MM.1S (cell line): ENCODE measurements around the gene TMEM121B.

Experiments
- DNase-seq: peaks from one replicate; pipeline ENCODE4 v3.0.0-alpha.2; 2015
- H2AFZ ChIP-seq: fragments of 300-600 bp; sonication (generic); 2 replicates; pipeline ENCODE4 v1.6.0; 2016; ENCODE audit warnings: antibody characterized with exemption, low read length
- H3F3A ChIP-seq: fragments of 300-600 bp; sonication (generic); 2 replicates; pipeline ENCODE4 v1.6.1; 2016; ENCODE audit warnings: mild to moderate bottlenecking, antibody characterized with exemption, low read length, moderate library complexity, mixed read lengths; ENCODE audit not compliant: insufficient read depth
- H3K27ac ChIP-seq: fragments of 300-600 bp; sonication (generic); 2 replicates; pipeline ENCODE4 v1.5.1; 2016; ENCODE audit warnings: mild to moderate bottlenecking, low read length
- H3K27me3 ChIP-seq: fragments of 300-600 bp; sonication (generic); replicated peaks from 2 replicates; pipeline ENCODE4 v1.6.0; 2016; ENCODE audit warnings: low read length; ENCODE audit not compliant: insufficient read depth
- H3K36me3 ChIP-seq: fragments of 300-600 bp; sonication (generic); replicated peaks from 2 replicates; pipeline ENCODE4 v1.6.1; 2016; ENCODE audit warnings: mild to moderate bottlenecking, low read length, mixed read lengths; ENCODE audit not compliant: insufficient read depth
- H3K4me1 ChIP-seq: fragments of 300-600 bp; sonication (generic); 2 replicates; pipeline ENCODE4 v1.6.1; 2016; ENCODE audit warnings: low read length, mixed read lengths
- H3K4me2 ChIP-seq: fragments of 300-600 bp; sonication (generic); 2 replicates; pipeline ENCODE4 v1.6.0; 2016; ENCODE audit warnings: low read depth, low read length
- H3K4me3 ChIP-seq: fragments of 300-600 bp; sonication (generic); 2 replicates; pipeline ENCODE4 v1.5.1; 2016; ENCODE audit warnings: low read length, mixed read lengths
- H3K79me2 ChIP-seq: fragments of 300-600 bp; sonication (generic); 2 replicates; pipeline ENCODE4 v1.6.1; 2016; ENCODE audit warnings: mixed run types, low read length, mixed read lengths
- H3K9ac ChIP-seq: fragments of 300-600 bp; sonication (generic); 2 replicates; pipeline ENCODE4 v1.6.1; 2016; ENCODE audit warnings: low read length, mixed read lengths
- H3K9me2 ChIP-seq: fragments of 300-600 bp; sonication (generic); replicated peaks from 2 replicates; pipeline ENCODE4 v1.6.1; 2016; ENCODE audit warnings: mild to moderate bottlenecking, low read length, mixed read lengths; ENCODE audit not compliant: insufficient read depth
- H3K9me3 ChIP-seq: fragments of 300-600 bp; sonication (generic); replicated peaks from 2 replicates; pipeline ENCODE4 v1.6.1; 2016; ENCODE audit warnings: mild to moderate bottlenecking, low read length, mixed read lengths; ENCODE audit not compliant: insufficient read depth
- H4K20me1 ChIP-seq: fragments of 300-600 bp; sonication (generic); 2 replicates; pipeline ENCODE4 v1.6.1; 2016; ENCODE audit warnings: mild to moderate bottlenecking, low read length, moderate library complexity, mixed read lengths; ENCODE audit not compliant: insufficient read depth
- EZH2 ChIP-seq: fragments of 300-600 bp; sonication (generic); optimal IDR thresholded peaks from 2 replicates; pipeline ENCODE3; 2017; ENCODE audit warnings: low read depth, mild to moderate bottlenecking, antibody characterized with exemption, low read length, mixed read lengths
- EZH2phosphoT487 ChIP-seq: fragments of 300-600 bp; sonication (generic); IDR thresholded peaks from 2 replicates; pipeline ENCODE4 v1.6.1; 2018; ENCODE audit warnings: antibody characterized with exemption, low read length
- TF ChIP-seq, protein P1 (sequence below): fragments of 300-600 bp; sonication (generic); IDR thresholded peaks from 2 replicates; pipeline ENCODE4 v1.5.1; 2016; ENCODE audit warnings: antibody characterized with exemption, low read length, mixed read lengths

The TMEM121B gene

GRCh38 chr22:17138513-17138912 is 17.4 kb upstream of the TMEM121B start:
- H3K27ac ChIP-seq = no peak overlapping the region
- H3K4me2 ChIP-seq = no peak overlapping the region
- H3K36me3 ChIP-seq = no peaks in the 10 kb centered on the region
- no peaks in the 10 kb centered on the region for H3K9me3 ChIP-seq
- H3K9me2 ChIP-seq = no peaks in the 10 kb centered on the region
- no peaks in the 10 kb centered on the region for H4K20me1 ChIP-seq
- H3K4me1 ChIP-seq = no peaks in the 10 kb centered on the region
- H3K4me3 ChIP-seq = no peak overlapping the region
- no peaks in the 10 kb centered on the region for H3K79me2 ChIP-seq
- H3F3A ChIP-seq = no peaks in the 10 kb centered on the region
- no peak overlapping the region for H3K9ac ChIP-seq
- H3K27me3 ChIP-seq = no peaks in the 10 kb centered on the region
- no peak for DNase-seq
- TF ChIP-seq, protein P1, sequence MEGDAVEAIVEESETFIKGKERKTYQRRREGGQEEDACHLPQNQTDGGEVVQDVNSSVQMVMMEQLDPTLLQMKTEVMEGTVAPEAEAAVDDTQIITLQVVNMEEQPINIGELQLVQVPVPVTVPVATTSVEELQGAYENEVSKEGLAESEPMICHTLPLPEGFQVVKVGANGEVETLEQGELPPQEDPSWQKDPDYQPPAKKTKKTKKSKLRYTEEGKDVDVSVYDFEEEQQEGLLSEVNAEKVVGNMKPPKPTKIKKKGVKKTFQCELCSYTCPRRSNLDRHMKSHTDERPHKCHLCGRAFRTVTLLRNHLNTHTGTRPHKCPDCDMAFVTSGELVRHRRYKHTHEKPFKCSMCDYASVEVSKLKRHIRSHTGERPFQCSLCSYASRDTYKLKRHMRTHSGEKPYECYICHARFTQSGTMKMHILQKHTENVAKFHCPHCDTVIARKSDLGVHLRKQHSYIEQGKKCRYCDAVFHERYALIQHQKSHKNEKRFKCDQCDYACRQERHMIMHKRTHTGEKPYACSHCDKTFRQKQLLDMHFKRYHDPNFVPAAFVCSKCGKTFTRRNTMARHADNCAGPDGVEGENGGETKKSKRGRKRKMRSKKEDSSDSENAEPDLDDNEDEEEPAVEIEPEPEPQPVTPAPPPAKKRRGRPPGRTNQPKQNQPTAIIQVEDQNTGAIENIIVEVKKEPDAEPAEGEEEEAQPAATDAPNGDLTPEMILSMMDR = no peak
- no peak for TF ChIP-seq EZH2phosphoT487
- TF ChIP-seq EZH2 = no peak
- no peak overlapping the region for H2AFZ ChIP-seq

DNA sequence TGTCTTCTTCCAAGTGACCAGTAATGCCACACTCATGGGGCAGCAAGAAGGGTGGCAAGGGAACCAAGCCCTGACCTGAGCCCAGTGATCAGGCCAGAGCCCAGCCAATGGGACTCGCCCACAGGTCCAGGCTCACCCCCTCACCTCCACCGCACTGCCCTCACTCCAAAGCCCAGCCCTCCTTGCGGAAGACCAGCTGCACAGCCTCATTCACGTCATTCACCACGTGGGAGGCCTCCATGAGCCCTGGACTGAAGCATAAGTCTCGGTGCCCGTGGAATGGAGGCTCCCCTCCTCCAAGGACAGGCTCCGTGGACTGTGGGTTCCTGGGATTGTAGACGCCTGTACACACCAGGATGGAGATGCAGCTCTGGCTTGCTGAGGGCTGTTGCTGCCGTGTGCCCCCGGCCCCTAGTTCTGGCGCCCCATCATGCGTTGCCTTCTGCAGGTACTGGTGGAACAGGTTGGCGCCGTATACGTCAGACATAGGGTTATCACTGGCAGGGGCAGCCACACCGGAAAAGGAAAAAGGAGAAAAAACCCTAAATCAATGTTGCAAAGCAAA is 16.8 kb upstream of the TMEM121B start:
- Histone ChIP-seq H3K27ac (no peak overlapping the region), H3K36me3 (no peaks in the 10 kb centered on the region), H3K4me2 (no peak overlapping the region), H3K4me3 (no peak overlapping the region), H3F3A (no peaks in the 10 kb centered on the region), H3K9me3 (no peaks in the 10 kb centered on the region), H3K9me2 (no peaks in the 10 kb centered on the region), H3K79me2 (no peaks in the 10 kb centered on the region), H3K9ac (no peak overlapping the region), H3K4me1 (no peaks in the 10 kb centered on the region), H2AFZ (no peak overlapping the region), H4K20me1 (no peaks in the 10 kb centered on the region), H3K27me3 (no peaks in the 10 kb centered on the region)
- no peak for DNase-seq
- TF ChIP-seq EZH2phosphoT487 (no peak), EZH2 (no peak)
- TF ChIP-seq, protein P1 = no peak

GRCh38 chr22:17137170-17137569 is 16.0 kb upstream of the TMEM121B start:
- H3K4me3 ChIP-seq = no peak overlapping the region
- H2AFZ ChIP-seq = no peak overlapping the region
- no peaks in the 10 kb centered on the region for H4K20me1 ChIP-seq
- H3K9me2 ChIP-seq = no peaks in the 10 kb centered on the region
- TF ChIP-seq EZH2 = no peak
- TF ChIP-seq, protein P1 = no peak
- TF ChIP-seq EZH2phosphoT487 = no peak
- no peaks in the 10 kb centered on the region for H3K27me3 ChIP-seq
- H3K36me3 ChIP-seq = no peaks in the 10 kb centered on the region
- no peaks in the 10 kb centered on the region for H3K9me3 ChIP-seq
- no peak for DNase-seq
- H3K4me1 ChIP-seq = peaks cover 2% of the 10 kb centered on the region
- H3K27ac ChIP-seq = no peak overlapping the region
- H3K79me2 ChIP-seq = no peaks in the 10 kb centered on the region
- no peaks in the 10 kb centered on the region for H3F3A ChIP-seq
- H3K9ac ChIP-seq = no peak overlapping the region
- no peak overlapping the region for H3K4me2 ChIP-seq
